Endothelial cell of umbilical vein (primary cell): ENCODE data around the gene RAB38.

ENCODE experiments used
- CTCF ChIP-seq, 2 donors: IDR thresholded peaks; 1 replicate in 1 of 2; 2 replicates in 1 of 2; pipeline ENCODE4 v1.5.1; 2011; ENCODE audit warnings: low read length in 2 of 2, mild to moderate bottlenecking in 2 of 2, moderate library complexity in 2 of 2, control low read depth in 1 of 2, inconsistent platforms in 1 of 2, low read depth in 1 of 2; ENCODE audit not compliant: insufficient read depth in 1 of 2; ENCODE audit errors: extremely low read depth in 1 of 2
- JUN ChIP-seq: IDR thresholded peaks from 2 replicates; pipeline ENCODE4 v1.6.1; 2011; ENCODE audit warnings: borderline replicate concordance, low read depth; ENCODE audit not compliant: insufficient read length, insufficient read depth

GRCh38 chr11:88117281-88117858, 57.9 kb downstream of the RAB38 start:
- no peak for TF ChIP-seq CTCF (IDR thresholded peaks at IDR 0.05; ENCODE audit: extremely low read depth in 1 of 2, insufficient read depth in 1 of 2, low read depth in 1 of 2, low read length in 2 of 2)
- TF ChIP-seq JUN: no peak
